ENCODE measurements around the gene LYL1. TPM values are rescaled to one million over a fixed set of nuclear protein-coding genes. Genes with fewer than 3 reads are reported as not detected.

Gene LYL1
- total and polyA plus RNA-seq, 9 of the 15 experiments (the other 6 are each of a cell fraction or from before 2014, with no cell fraction given), result 1.3 to 266 (median 34.0) TPM

DNA sequence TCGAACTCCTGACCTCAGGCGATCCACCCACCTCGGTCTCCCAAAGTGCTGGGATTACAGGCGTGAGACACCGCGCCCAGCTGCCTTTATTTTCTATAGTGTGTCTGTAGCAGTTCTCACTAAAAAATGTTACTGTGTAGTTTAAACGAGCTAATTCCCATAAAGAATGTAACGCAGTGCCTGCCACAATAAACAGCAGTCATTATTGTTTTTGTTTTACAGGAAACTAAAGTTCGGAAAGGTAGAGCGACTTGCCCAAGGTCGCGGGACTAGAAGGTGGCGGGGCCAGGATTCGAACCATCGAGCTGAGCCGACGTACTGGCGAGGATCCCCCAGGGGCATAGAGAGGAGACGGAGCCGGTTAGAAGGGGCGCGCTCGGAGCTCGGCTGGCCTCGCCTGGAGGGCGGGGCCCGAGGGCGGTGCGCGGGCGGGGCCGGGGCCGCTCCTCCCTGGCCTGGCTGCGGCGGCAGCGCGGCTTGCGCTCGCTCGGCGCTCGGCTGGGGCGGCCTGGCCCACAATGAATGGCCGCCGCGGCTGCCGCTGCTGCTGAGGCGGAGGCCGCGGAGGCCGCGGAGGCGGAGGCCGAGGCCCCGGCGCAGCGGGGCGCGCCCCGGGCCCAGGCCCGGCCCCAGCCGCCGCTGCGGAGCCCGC is 15.2 kb upstream of the LYL1 start, which contains the start of gene NACC1 (continued):
- TF ChIP-seq, protein P1, sequence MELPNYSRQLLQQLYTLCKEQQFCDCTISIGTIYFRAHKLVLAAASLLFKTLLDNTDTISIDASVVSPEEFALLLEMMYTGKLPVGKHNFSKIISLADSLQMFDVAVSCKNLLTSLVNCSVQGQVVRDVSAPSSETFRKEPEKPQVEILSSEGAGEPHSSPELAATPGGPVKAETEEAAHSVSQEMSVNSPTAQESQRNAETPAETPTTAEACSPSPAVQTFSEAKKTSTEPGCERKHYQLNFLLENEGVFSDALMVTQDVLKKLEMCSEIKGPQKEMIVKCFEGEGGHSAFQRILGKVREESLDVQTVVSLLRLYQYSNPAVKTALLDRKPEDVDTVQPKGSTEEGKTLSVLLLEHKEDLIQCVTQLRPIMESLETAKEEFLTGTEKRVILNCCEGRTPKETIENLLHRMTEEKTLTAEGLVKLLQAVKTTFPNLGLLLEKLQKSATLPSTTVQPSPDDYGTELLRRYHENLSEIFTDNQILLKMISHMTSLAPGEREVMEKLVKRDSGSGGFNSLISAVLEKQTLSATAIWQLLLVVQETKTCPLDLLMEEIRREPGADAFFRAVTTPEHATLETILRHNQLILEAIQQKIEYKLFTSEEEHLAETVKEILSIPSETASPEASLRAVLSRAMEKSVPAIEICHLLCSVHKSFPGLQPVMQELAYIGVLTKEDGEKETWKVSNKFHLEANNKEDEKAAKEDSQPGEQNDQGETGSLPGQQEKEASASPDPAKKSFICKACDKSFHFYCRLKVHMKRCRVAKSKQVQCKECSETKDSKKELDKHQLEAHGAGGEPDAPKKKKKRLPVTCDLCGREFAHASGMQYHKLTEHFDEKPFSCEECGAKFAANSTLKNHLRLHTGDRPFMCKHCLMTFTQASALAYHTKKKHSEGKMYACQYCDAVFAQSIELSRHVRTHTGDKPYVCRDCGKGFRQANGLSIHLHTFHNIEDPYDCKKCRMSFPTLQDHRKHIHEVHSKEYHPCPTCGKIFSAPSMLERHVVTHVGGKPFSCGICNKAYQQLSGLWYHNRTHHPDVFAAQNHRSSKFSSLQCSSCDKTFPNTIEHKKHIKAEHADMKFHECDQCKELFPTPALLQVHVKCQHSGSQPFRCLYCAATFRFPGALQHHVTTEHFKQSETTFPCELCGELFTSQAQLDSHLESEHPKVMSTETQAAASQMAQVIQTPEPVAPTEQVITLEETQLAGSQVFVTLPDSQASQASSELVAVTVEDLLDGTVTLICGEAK (IDR thresholded peaks at IDR 0.05), result peak; percentile 51; the same call in 1 of the 2 replicates
- TF ChIP-seq, protein P1 (CRISPR knock-in tag; IDR thresholded peaks at IDR 0.05), result no peak
- TF ChIP-seq, protein P2, sequence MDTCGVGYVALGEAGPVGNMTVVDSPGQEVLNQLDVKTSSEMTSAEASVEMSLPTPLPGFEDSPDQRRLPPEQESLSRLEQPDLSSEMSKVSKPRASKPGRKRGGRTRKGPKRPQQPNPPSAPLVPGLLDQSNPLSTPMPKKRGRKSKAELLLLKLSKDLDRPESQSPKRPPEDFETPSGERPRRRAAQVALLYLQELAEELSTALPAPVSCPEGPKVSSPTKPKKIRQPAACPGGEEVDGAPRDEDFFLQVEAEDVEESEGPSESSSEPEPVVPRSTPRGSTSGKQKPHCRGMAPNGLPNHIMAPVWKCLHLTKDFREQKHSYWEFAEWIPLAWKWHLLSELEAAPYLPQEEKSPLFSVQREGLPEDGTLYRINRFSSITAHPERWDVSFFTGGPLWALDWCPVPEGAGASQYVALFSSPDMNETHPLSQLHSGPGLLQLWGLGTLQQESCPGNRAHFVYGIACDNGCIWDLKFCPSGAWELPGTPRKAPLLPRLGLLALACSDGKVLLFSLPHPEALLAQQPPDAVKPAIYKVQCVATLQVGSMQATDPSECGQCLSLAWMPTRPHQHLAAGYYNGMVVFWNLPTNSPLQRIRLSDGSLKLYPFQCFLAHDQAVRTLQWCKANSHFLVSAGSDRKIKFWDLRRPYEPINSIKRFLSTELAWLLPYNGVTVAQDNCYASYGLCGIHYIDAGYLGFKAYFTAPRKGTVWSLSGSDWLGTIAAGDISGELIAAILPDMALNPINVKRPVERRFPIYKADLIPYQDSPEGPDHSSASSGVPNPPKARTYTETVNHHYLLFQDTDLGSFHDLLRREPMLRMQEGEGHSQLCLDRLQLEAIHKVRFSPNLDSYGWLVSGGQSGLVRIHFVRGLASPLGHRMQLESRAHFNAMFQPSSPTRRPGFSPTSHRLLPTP (IDR thresholded peaks at IDR 0.05; ENCODE audit: borderline replicate concordance, extremely low read depth, insufficient read length), result peak; percentile 91
- no peak for TF ChIP-seq CBFB (CRISPR knock-in tag; IDR thresholded peaks at IDR 0.05)
- TF ChIP-seq ZBTB7A (IDR thresholded peaks at IDR 0.05; ENCODE audit: borderline replicate concordance, control insufficient read depth, low read depth, low read length), result peak; percentile 94
- TF ChIP-seq RNF219 (CRISPR knock-in tag; IDR thresholded peaks at IDR 0.05), result no peak
- TF ChIP-seq MIER1 (IDR thresholded peaks at IDR 0.05; ENCODE audit: low read depth), result 0 out of 2 replicates have a peak, but pooled peaks have one; percentile 48

Measured in K562 (cell line).